GM12873 (cell line): Measurements from ENCODE around the gene SHISAL2B.

Experiments
- CTCF ChIP-seq: IDR thresholded peaks from 2 replicates; pipeline ENCODE4 v1.5.1; 2012; ENCODE audit warnings: low read depth, mild to moderate bottlenecking, moderate library complexity, low read length, control low read depth; ENCODE audit not compliant: insufficient read depth; ENCODE audit errors: missing control alignments

Gene SHISAL2B

GRCh38 chr5:64690417-64691151 lies at the start of gene SHISAL2B:
Gene SHISAL2B, plus strand, starts transcription at chr5:64690503. Its CDS starts 121 bp downstream, at chr5:64690624.
- TF ChIP-seq CTCF: no peak

- no peak for TF ChIP-seq CTCF
Measured at GRCh38 chr5:64644831-64645230, 45.5 kb upstream of the SHISAL2B start.

GRCh38 chr5:64646169-64646568 lies 44.1 kb upstream of the SHISAL2B start:
- TF ChIP-seq CTCF: no peak

- TF ChIP-seq CTCF: no peak
Measured at GRCh38 chr5:64649512-64649911, 40.8 kb upstream of the SHISAL2B start.

GRCh38 chr5:64653766-64654560 lies 36.3 kb upstream of the SHISAL2B start:
- no peak for TF ChIP-seq CTCF

- no peak for TF ChIP-seq CTCF
Measured at GRCh38 chr5:64654561-64654938, 35.8 kb upstream of the SHISAL2B start.

- TF ChIP-seq CTCF: no peak
Measured at GRCh38 chr5:64655596-64655995, 34.7 kb upstream of the SHISAL2B start.
